Gastrocnemius medialis (tissue), 4 donors: Measurements from ENCODE around the gene PGA5.
"Not testable (repeated sequence)": the region's sequence is repeated elsewhere in the genome, so short reads cannot be mapped to it uniquely, and the experiment has no call there.

Source experiments
- POLR2A ChIP-seq, 2 donors: fragments of 450-650 bp; IDR thresholded peaks; one replicate each; pipeline ENCODE4 v1.6.1; 2017; ENCODE audit warnings: antibody characterized with exemption in 2 of 2, mild to moderate bottlenecking in 2 of 2, moderate library complexity in 2 of 2
- TF ChIP-seq, protein P1 (sequence below), 5 experiments: fragments of 450-650 bp in 3 of 5; fragments of 200-600 bp in 2 of 5; sonication (generic) in 2 of 5; IDR thresholded peaks in 4 of 5; conservative IDR thresholded peaks in 1 of 5; 1 replicate in 4 of 5; 2 replicates in 1 of 5; pipeline ENCODE4 v1.5.1; 2016 to 2019; ENCODE audit warnings: antibody characterized with exemption in 5 of 5, mild to moderate bottlenecking in 3 of 5, moderate library complexity in 3 of 5

DNA sequence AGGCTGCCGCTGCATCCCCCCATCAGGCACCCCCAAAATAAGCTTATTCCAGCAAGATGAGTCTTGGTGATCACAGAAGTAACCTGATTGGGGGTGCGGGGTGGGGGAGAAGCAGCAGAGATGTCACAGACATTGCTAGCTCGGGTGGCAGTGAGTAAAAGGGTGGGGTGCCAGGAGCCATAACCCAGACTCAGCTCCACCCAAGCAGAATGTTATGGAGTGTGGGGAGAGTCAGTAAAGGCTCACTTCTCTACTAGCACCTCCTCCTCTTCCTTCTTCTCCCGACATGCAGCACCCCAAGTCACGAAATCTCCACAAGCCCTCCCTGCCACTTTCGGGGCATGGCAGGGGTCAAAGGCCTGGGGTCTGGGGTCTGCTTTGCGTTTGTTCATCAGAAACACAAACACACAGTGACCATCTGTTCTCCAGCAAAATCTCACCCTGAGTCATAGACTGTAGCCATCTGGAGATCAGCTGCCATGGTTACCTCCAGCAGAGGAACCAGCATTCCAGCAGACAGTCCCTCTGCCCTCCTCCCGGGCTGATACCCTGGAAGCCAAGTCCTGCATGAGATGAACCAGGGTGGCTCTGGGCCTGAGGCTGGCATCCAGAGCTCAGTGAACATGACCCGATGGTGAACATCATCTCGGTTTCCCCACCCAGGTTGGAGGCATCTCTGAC, 14.4 kb upstream of the PGA5 start:
- TF ChIP-seq, protein P1, sequence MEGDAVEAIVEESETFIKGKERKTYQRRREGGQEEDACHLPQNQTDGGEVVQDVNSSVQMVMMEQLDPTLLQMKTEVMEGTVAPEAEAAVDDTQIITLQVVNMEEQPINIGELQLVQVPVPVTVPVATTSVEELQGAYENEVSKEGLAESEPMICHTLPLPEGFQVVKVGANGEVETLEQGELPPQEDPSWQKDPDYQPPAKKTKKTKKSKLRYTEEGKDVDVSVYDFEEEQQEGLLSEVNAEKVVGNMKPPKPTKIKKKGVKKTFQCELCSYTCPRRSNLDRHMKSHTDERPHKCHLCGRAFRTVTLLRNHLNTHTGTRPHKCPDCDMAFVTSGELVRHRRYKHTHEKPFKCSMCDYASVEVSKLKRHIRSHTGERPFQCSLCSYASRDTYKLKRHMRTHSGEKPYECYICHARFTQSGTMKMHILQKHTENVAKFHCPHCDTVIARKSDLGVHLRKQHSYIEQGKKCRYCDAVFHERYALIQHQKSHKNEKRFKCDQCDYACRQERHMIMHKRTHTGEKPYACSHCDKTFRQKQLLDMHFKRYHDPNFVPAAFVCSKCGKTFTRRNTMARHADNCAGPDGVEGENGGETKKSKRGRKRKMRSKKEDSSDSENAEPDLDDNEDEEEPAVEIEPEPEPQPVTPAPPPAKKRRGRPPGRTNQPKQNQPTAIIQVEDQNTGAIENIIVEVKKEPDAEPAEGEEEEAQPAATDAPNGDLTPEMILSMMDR (IDR thresholded peaks at IDR 0.05 in 4 of 5, conservative IDR thresholded peaks at IDR 0.05 in 1 of 5) = not testable (repeated sequence)
- not testable (repeated sequence) for TF ChIP-seq POLR2A (IDR thresholded peaks at IDR 0.05)
